Neural cell (in vitro differentiated cells): ENCODE results near the gene NRG3. TPM values are rescaled to one million over a fixed set of nuclear protein-coding genes. Genes with fewer than 3 reads are reported as not detected.

Experiments used
- H2AFZ ChIP-seq: fragments of 200-600, 300-800 bp; sonication (generic), shearing (Covaris generic); 2 replicates; pipeline ENCODE4 v1.6.0; 2014; ENCODE audit warnings: low read depth, mild to moderate bottlenecking, antibody characterized with exemption, low read length, moderate library complexity
- H3F3A ChIP-seq: fragments of 200-600 bp; shearing (Covaris generic); 2 replicates; pipeline ENCODE4 v1.6.1; 2016; ENCODE audit warnings: mild to moderate bottlenecking, moderate library complexity, mixed read lengths, antibody characterized with exemption, low read length; ENCODE audit not compliant: insufficient read depth, poor library complexity, severe bottlenecking
- H3K27ac ChIP-seq: fragments of 200-600, 300-800 bp; sonication (generic), shearing (Covaris generic); 2 replicates; pipeline ENCODE4 v1.5.1; 2014; ENCODE audit warnings: mild to moderate bottlenecking, low read length, moderate library complexity
- H3K27me3 ChIP-seq: fragments of 300-800, 200-600 bp; sonication (generic), shearing (Covaris generic); 2 replicates; pipeline ENCODE4 v1.6.0; 2014; ENCODE audit warnings: mild to moderate bottlenecking, low read depth, low read length, moderate library complexity; ENCODE audit not compliant: insufficient read depth
- H3K36me3 ChIP-seq: fragments of 300-800, 200-600 bp; sonication (generic), shearing (Covaris generic); 2 replicates; pipeline ENCODE4 v1.5.1; 2014; ENCODE audit warnings: mild to moderate bottlenecking, antibody characterized with exemption, low read length, moderate library complexity; ENCODE audit not compliant: insufficient read depth
- H3K4me2 ChIP-seq: fragments of 300-800, 200-600 bp; sonication (generic), shearing (Covaris generic); 2 replicates; pipeline ENCODE4 v1.6.0; 2014; ENCODE audit warnings: mild to moderate bottlenecking, low read length
- H3K4me3 ChIP-seq: fragments of 300-800, 200-600 bp; sonication (generic), shearing (Covaris generic); 2 replicates; pipeline ENCODE4 v1.5.1; 2014; ENCODE audit warnings: mild to moderate bottlenecking, low read length, moderate library complexity
- H3K79me2 ChIP-seq: fragments of 200-600 bp; shearing (Covaris generic); replicated peaks from 2 replicates; pipeline ENCODE4 v1.6.0; 2014; ENCODE audit warnings: mild to moderate bottlenecking, low read length, moderate library complexity; ENCODE audit not compliant: insufficient read depth
- H3K9ac ChIP-seq: fragments of 300-800, 200-600 bp; sonication (generic), shearing (Covaris generic); 2 replicates; pipeline ENCODE4 v1.6.1; 2016; ENCODE audit warnings: mild to moderate bottlenecking, low read length, mixed read lengths
- H3K9me2 ChIP-seq: fragments of 200-600 bp; shearing (Covaris generic); 2 replicates; pipeline ENCODE4 v1.6.1; 2016; ENCODE audit warnings: mild to moderate bottlenecking, low read length, mixed read lengths; ENCODE audit not compliant: insufficient read depth
- H3K9me3 ChIP-seq: fragments of 200-600, 300-800 bp; sonication (generic), shearing (Covaris generic); 2 replicates; pipeline ENCODE4 v1.6.1; 2016; ENCODE audit warnings: mild to moderate bottlenecking, mixed run types, low read length, moderate library complexity, mixed read lengths
- H4K20me1 ChIP-seq: fragments of 200-600 bp; shearing (Covaris generic); 2 replicates; pipeline ENCODE4 v1.6.1; 2016; ENCODE audit warnings: mild to moderate bottlenecking, mixed run types; ENCODE audit not compliant: insufficient read depth
- CTCF ChIP-seq: fragments of 450-650 bp; IDR thresholded peaks from 2 replicates; pipeline ENCODE4 v1.5.1; 2014; ENCODE audit warnings: antibody characterized with exemption, mild to moderate bottlenecking, moderate library complexity; ENCODE audit not compliant: poor library complexity, severe bottlenecking
- EP300 ChIP-seq: fragments of 450-650 bp; conservative IDR thresholded peaks from 2 replicates; pipeline ENCODE4 v1.6.1; 2014; ENCODE audit warnings: antibody characterized with exemption, mild to moderate bottlenecking, moderate library complexity; ENCODE audit not compliant: poor library complexity, severe bottlenecking
- EZH2 ChIP-seq: fragments of 200-600, 300-800 bp; shearing (Covaris generic), sonication (generic); IDR thresholded peaks from 2 replicates; pipeline ENCODE4 v1.6.1; 2014; ENCODE audit warnings: antibody characterized with exemption, low read length, borderline replicate concordance, mild to moderate bottlenecking; ENCODE audit not compliant: insufficient read depth, poor library complexity, severe bottlenecking
- MXI1 ChIP-seq: fragments of 450-650 bp; conservative IDR thresholded peaks from 2 replicates; pipeline ENCODE4 v1.6.1; 2014; ENCODE audit warnings: antibody characterized with exemption, mild to moderate bottlenecking; ENCODE audit not compliant: poor library complexity, severe bottlenecking
- POLR2AphosphoS5 ChIP-seq: IDR thresholded peaks from 2 replicates; pipeline ENCODE4 v1.6.1; 2012
- RAD21 ChIP-seq: fragments of 450-650 bp; conservative IDR thresholded peaks from 2 replicates; pipeline ENCODE4 v1.6.1; 2014; ENCODE audit warnings: antibody characterized with exemption, mild to moderate bottlenecking, moderate library complexity
- REST ChIP-seq: IDR thresholded peaks from 2 replicates; pipeline ENCODE4 v1.6.1; 2012; ENCODE audit warnings: borderline replicate concordance
- SMC3 ChIP-seq: fragments of 450-650 bp; conservative IDR thresholded peaks from 2 replicates; pipeline ENCODE4 v1.6.1; 2014; ENCODE audit warnings: antibody characterized with exemption, mild to moderate bottlenecking, moderate library complexity; ENCODE audit not compliant: poor library complexity
- TAF1 ChIP-seq: IDR thresholded peaks from 2 replicates; pipeline ENCODE4 v1.6.1; 2012; ENCODE audit warnings: low read depth
- polyA plus RNA-seq: library from polyadenylated mRNA; depleted of rRNA; stranded (reverse); fragments of >200 nt; gene quantifications from 2 replicates; pipeline ENCODE4 v1.2.3, GENCODE V29; 2014

The NRG3 gene
- polyA plus RNA-seq, 1 donor from 2014 or later: 14.0 TPM

GRCh38 chr10:82091413-82091812 lies 216.4 kb downstream of the NRG3 start:
- no peak for TF ChIP-seq EP300
- TF ChIP-seq EZH2: no peak
- no peak for TF ChIP-seq RAD21
- TF ChIP-seq SMC3: no peak
- TF ChIP-seq POLR2AphosphoS5: no peak
- TF ChIP-seq CTCF: no peak
- TF ChIP-seq MXI1: no peak
- TF ChIP-seq TAF1: no peak
- no peak for TF ChIP-seq REST
- Histone ChIP-seq H3K27ac (no peak overlapping the region), H3K27me3 (no peaks in the 10 kb centered on the region), H3K9ac (no peak overlapping the region), H3K4me3 (no peak overlapping the region), H3K79me2 (no peaks in the 10 kb centered on the region), H3K9me3 (no peaks in the 10 kb centered on the region), H3K36me3 (no peaks in the 10 kb centered on the region), H3F3A (no peaks in the 10 kb centered on the region), H4K20me1 (no peaks in the 10 kb centered on the region), H3K4me2 (no peak overlapping the region), H3K9me2 (no peaks in the 10 kb centered on the region), H2AFZ (no peak overlapping the region)

GRCh38 chr10:82092111-82092510 lies 217.1 kb downstream of the NRG3 start:
- no peak overlapping the region for H3K9ac ChIP-seq
- H3K4me2 ChIP-seq: no peak overlapping the region
- H3K9me2 ChIP-seq: no peaks in the 10 kb centered on the region
- no peak overlapping the region for H3K27ac ChIP-seq
- no peak overlapping the region for H2AFZ ChIP-seq
- no peaks in the 10 kb centered on the region for H3K79me2 ChIP-seq
- H4K20me1 ChIP-seq: no peaks in the 10 kb centered on the region
- no peaks in the 10 kb centered on the region for H3K27me3 ChIP-seq
- H3K4me3 ChIP-seq: no peak overlapping the region
- H3F3A ChIP-seq: no peaks in the 10 kb centered on the region
- TF ChIP-seq EZH2 (no peak), MXI1 (no peak), SMC3 (no peak), REST (no peak)
- no peaks in the 10 kb centered on the region for H3K36me3 ChIP-seq
- H3K9me3 ChIP-seq: no peaks in the 10 kb centered on the region
